Activated naive CD4-positive, alpha-beta T cell treated with anti-CD3 and anti-CD28 coated beads, Interleukin-2, amount 10 ng/mL, durations not matched to agents 7 days and 5 days (primary cell): Measurements from ENCODE around the gene PBX1.
A peak's percentile ranks its signal among the peaks of the same experiment; 100 is the strongest.
"Not testable (repeated sequence)": the region's sequence is repeated elsewhere in the genome, so short reads cannot be mapped to it uniquely, and the experiment has no call there.

ENCODE experiments used
- CTCF ChIA-PET: fragments of 350-600 bp; sonication (Branson Sonifier 250); formaldehyde crosslinking; loops from one replicate; lab custom pipeline; 2021; ENCODE audit warnings: antibody characterized with exemption; lab: Charles Lee
- DNase-seq: peaks from one replicate; pipeline ENCODE4 v3.0.0-alpha.2; 2020
- H3K27ac Mint-ChIP-seq: one replicate; pipeline ENCODE4 v1.8.0; 2021; ENCODE audit warnings: mild to moderate bottlenecking, moderate library complexity, mixed read lengths
- H3K27me3 Mint-ChIP-seq: one replicate; pipeline ENCODE4 v1.8.0; 2021; ENCODE audit warnings: mild to moderate bottlenecking, mixed read lengths
- H3K36me3 Mint-ChIP-seq: one replicate; pipeline ENCODE4 v1.8.0; 2021; ENCODE audit warnings: mixed read lengths
- H3K4me1 Mint-ChIP-seq: one replicate; pipeline ENCODE4 v1.8.0; 2021; ENCODE audit warnings: mixed read lengths
- H3K4me3 Mint-ChIP-seq: one replicate; pipeline ENCODE4 v1.8.0; 2021; ENCODE audit warnings: mild to moderate bottlenecking, moderate library complexity, mixed read lengths
- H3K9me3 Mint-ChIP-seq: one replicate; pipeline ENCODE4 v1.8.0; 2021; ENCODE audit warnings: mixed read lengths

PBX1 gene

GRCh38 chr1:164558461-164559341 lies at the start of gene PBX1:
PBX1 (plus strand) TSS chr1:164559184.
- DNase-seq, result peak; percentile 81
- Mint-ChIP-seq H3K27me3 (peaks cover 33% of the 10 kb centered on the region), H3K4me3 (peak within 1 kb of the TSS; percentile 51), H3K36me3 (no peaks in the 10 kb centered on the region), H3K9me3 (peaks cover 1% of the 10 kb centered on the region), H3K27ac (no peak within 1 kb of the TSS), H3K4me1 (peaks cover 8% of the 10 kb centered on the region)
- CTCF ChIA-PET, result no interaction called here

DNA sequence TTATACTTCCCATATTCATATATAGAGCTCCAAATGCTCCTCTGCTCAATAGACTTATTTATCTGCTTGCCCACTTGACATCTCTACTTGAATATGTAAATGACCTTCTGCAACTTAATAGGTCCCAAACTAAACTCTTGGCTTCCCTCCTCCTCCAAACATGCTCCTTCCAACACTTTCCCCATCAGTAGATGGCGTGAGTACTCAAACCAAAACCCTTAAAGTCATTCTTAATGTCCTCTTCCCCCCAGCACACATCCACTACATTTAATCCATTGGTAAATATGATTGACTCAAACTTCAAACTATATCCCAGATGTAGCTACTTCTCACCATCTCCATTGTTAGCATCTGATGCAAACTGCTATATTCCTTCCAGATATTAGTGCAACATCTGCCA lies 48.5 kb upstream of the PBX1 start:
- no peaks in the 10 kb centered on the region for H3K4me1 Mint-ChIP-seq
- peaks cover 5% of the 10 kb centered on the region for H3K9me3 Mint-ChIP-seq
- no peaks in the 10 kb centered on the region for H3K36me3 Mint-ChIP-seq
- H3K27me3 Mint-ChIP-seq, result no peaks in the 10 kb centered on the region
- H3K27ac Mint-ChIP-seq, result no peak overlapping the region
- no peak overlapping the region for H3K4me3 Mint-ChIP-seq
- CTCF ChIA-PET, result no interaction called here
- DNase-seq, result no peak

DNA sequence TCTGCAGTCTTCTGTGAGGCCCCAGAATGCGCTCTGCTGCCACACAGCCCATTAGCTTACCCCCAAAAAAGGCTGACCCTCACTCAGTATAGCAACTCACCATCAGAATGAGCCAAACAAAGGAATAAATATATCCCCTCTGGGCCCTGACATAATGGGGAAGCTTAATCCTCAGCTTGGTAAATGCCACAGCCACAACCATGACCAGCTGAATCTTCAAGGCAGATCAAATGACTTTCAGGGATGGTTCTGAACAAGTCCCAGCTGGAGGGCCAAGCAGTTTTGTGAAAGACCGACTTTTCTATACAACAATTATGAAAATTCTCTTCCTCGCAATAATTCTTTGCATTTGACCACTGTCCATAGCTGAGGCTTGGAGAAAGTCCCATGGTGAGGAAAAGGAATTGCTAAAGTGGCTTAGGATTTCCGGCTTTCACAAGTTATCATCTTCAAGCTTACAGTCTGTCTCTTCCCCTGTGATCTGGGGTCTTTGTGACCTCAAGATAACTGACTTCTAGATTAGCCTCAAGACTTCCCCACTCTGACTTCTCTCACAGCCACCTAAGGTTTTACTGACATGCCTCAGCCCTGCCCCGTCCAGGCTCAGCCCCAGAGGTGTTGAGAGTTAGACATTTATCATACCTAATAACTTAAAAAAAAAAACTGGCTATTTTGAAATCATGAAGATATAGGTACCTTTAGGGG lies 47.8 kb upstream of the PBX1 start:
- H3K27ac Mint-ChIP-seq, result no peak overlapping the region
- peaks cover 2% of the 10 kb centered on the region for H3K9me3 Mint-ChIP-seq
- no peak for DNase-seq
- no peaks in the 10 kb centered on the region for H3K36me3 Mint-ChIP-seq
- H3K4me1 Mint-ChIP-seq, result no peaks in the 10 kb centered on the region
- CTCF ChIA-PET, result no interaction called here
- H3K27me3 Mint-ChIP-seq, result no peaks in the 10 kb centered on the region
- no peak overlapping the region for H3K4me3 Mint-ChIP-seq

DNA sequence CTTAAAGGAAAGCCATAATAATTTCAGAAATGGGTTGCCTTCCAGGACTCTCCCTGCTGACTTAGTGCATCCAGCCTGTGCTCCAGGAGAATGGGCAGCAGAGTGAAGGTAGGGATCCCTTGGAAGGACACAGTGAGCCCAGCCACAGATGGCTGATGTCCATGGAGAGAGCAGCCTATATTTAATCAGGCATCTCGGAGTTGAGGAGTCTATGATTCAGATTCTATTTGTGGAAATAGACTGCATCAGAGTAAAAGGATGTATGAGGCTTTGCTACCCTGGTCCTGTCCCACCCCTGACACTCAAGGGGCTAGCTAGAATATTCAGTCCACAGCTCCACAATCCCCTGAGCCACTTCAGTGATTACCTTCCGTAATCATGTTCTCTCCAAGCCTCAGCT lies 43.8 kb upstream of the PBX1 start:
- H3K9me3 Mint-ChIP-seq, result peaks cover 2% of the 10 kb centered on the region
- CTCF ChIA-PET, result no interaction called here
- no peaks in the 10 kb centered on the region for H3K4me1 Mint-ChIP-seq
- H3K4me3 Mint-ChIP-seq, result no peak overlapping the region
- DNase-seq, result no peak
- H3K27me3 Mint-ChIP-seq, result no peaks in the 10 kb centered on the region
- no peaks in the 10 kb centered on the region for H3K36me3 Mint-ChIP-seq
- no peak overlapping the region for H3K27ac Mint-ChIP-seq

- Mint-ChIP-seq H3K4me3 (no peak overlapping the region), H3K36me3 (no peaks in the 10 kb centered on the region)
- DNase-seq, result no peak
Measured at GRCh38 chr1:164515711-164516331, 43.2 kb upstream of the PBX1 start.

DNA sequence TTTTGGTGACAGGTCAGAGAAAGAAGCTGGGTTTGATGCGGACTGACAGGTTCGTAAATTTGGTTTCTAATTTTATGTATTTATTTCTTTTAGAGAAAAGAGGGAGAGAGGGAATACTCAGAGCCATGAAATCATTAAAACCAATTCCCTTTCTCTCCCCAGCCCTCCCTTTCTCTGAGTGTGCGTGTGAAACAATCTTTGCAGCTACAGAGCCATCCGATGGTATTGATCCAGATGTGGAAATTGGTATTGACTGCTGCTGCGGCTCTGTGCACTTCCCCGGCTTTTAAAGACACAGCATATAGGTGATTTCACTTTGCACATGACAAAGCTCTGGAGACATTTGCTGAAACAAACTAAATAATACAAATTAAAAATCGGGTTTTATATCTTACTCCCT lies 42.4 kb upstream of the PBX1 start:
- Mint-ChIP-seq H3K36me3 (no peaks in the 10 kb centered on the region), H3K27me3 (no peaks in the 10 kb centered on the region), H3K4me3 (no peak overlapping the region), H3K27ac (no peak overlapping the region), H3K4me1 (no peaks in the 10 kb centered on the region), H3K9me3 (peaks cover 2% of the 10 kb centered on the region)
- CTCF ChIA-PET, result no interaction called here
- DNase-seq, result no peak

More at GRCh38 chr1:164515711-164516331, 43.2 kb upstream of the PBX1 start:
- CTCF ChIA-PET, result no interaction called here
- peaks cover 2% of the 10 kb centered on the region for H3K9me3 Mint-ChIP-seq
- H3K27me3 Mint-ChIP-seq, result no peaks in the 10 kb centered on the region
- no peaks in the 10 kb centered on the region for H3K4me1 Mint-ChIP-seq
- no peak overlapping the region for H3K27ac Mint-ChIP-seq

DNA sequence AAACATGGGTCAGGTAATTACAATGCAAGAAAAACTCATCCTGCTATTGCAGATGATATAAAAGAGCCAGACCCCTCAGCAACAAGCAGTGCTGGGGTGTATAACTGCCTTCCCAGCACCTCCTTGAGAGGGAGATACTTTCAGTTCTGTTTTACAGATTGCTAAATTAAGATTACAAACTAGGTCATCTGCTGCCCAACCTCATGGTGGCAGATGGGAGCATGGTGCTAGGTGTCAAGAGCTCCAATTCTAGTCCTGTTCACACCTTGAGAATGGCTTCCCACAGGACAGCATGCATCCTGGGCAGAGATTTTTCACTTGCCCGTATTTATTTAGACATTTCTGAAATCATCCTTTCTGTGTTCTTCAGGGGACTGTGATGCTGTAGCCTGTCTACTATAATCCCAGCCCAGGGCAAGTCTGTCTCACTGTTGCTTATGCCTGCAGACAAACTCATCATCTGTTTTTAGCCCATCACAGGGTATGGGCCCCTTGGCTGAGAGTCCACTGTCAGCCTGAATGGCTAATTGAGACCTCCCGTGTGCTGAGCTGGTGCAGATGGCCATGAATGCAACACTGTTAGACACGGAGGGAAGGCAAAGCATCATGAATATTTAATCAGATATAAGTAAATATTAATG lies 40.2 kb upstream of the PBX1 start:
- Mint-ChIP-seq H3K27ac (no peak overlapping the region), H3K27me3 (no peaks in the 10 kb centered on the region), H3K36me3 (no peaks in the 10 kb centered on the region), H3K9me3 (peaks cover 2% of the 10 kb centered on the region), H3K4me1 (no peaks in the 10 kb centered on the region), H3K4me3 (no peak overlapping the region)
- CTCF ChIA-PET, result no interaction called here
- DNase-seq, result no peak

DNA sequence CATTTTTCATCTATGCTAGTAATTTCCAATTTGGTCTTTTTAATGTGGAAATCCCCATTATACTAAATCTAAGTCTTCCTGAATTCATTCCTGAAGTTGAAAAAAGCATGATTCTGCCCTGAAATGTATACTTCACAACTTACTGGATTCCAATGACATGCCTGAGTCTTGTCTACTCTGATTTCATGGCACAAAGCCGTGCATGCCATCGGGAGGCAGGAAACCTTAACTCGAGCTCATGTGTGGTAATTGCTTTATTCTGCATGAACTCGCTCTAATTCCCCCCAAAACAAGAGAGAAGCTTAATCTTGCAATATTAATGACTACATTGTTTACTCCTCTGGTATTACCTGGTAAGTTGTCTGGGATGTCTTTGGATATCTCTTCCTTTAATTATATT lies 39.6 kb upstream of the PBX1 start:
- CTCF ChIA-PET, result no interaction called here
- no peak for DNase-seq
- Mint-ChIP-seq H3K27me3 (no peaks in the 10 kb centered on the region), H3K4me3 (no peak overlapping the region), H3K36me3 (no peaks in the 10 kb centered on the region), H3K9me3 (peaks cover 2% of the 10 kb centered on the region), H3K4me1 (no peaks in the 10 kb centered on the region), H3K27ac (no peak overlapping the region)

DNA sequence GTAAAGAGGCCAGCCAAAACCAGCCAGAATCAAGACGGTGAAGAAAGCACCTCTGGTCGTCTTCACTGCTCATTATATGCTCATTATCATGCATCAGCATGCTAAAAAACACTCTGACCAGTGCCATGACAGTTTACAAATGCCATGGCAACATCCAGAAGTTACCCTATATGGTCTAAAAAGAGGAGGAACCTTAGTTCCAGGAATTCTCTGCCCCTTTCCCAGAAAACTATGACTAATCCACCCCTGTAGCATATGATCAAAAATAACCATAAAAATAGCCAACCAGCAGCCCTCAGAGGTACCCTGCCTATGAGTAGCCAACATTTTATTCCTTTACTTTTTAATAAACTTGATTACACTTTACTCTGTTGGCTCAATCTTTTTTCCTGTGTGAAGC lies 34.2 kb upstream of the PBX1 start:
- Mint-ChIP-seq H3K4me3 (no peak overlapping the region), H3K9me3 (peaks cover 19% of the 10 kb centered on the region), H3K36me3 (no peaks in the 10 kb centered on the region), H3K4me1 (no peaks in the 10 kb centered on the region), H3K27me3 (no peaks in the 10 kb centered on the region), H3K27ac (no peak overlapping the region)
- no peak for DNase-seq
- CTCF ChIA-PET, result no interaction called here

DNA sequence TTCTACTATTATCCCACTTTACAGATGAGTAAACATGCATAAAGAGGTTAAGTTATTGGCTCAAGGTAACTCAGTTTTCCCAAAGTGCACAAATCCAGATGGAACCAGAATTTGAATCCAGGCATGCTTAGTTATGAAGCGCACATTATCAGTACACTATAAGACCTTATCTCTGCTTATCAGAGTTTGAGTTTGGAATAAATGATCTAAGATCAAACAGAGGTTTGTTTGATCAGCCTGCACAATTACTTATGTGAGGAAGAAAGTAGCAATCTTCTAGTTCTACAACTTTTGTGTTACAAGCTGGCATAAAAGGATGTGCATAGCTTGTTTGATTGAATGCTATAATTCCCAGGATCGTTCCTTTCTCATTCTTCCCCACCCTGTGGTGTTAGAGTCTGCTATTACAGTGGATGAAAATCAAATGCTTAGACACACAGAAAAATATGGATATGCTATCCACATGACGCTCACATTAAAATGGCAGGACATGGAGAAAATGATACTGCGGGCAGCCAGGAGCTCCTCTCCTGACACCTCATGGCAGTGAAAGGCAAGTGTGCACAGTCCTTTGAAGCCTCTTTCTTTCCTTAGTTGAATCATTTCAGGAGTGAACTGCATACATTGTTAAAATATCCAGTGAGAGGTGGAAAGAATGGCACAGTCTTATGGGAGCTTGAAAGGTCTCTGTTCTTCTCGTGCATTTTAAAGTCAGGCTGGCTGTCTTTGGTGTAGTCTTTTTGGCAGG lies 23.9 kb upstream of the PBX1 start:
- H3K9me3 Mint-ChIP-seq, result peaks cover 2% of the 10 kb centered on the region
- H3K27ac Mint-ChIP-seq, result no peak overlapping the region
- DNase-seq, result no peak
- CTCF ChIA-PET, result interaction anchor here (0.6 kb wide), 1 partner anchor 827 kb away, joined by 4 read pairs; no protein-coding TSS in a partner anchor
- H3K36me3 Mint-ChIP-seq, result no peaks in the 10 kb centered on the region
- H3K4me3 Mint-ChIP-seq, result no peak overlapping the region
- no peaks in the 10 kb centered on the region for H3K4me1 Mint-ChIP-seq
- no peaks in the 10 kb centered on the region for H3K27me3 Mint-ChIP-seq

GRCh38 chr1:164552463-164552988 lies 6.5 kb upstream of the PBX1 start:
- H3K27me3 Mint-ChIP-seq, DNase-seq, H3K4me1 Mint-ChIP-seq, CTCF ChIA-PET, H3K36me3 Mint-ChIP-seq, H3K27ac Mint-ChIP-seq, H3K4me3 Mint-ChIP-seq: not testable (repeated sequence)
- H3K9me3 Mint-ChIP-seq, result peaks cover 24% of the 10 kb centered on the region

GRCh38 chr1:164557270-164557669 lies 1.7 kb upstream of the PBX1 start:
- H3K9me3 Mint-ChIP-seq, result peaks cover 14% of the 10 kb centered on the region
- no peak overlapping the region for H3K4me3 Mint-ChIP-seq
- DNase-seq, result no peak
- no peaks in the 10 kb centered on the region for H3K36me3 Mint-ChIP-seq
- peaks cover 33% of the 10 kb centered on the region for H3K27me3 Mint-ChIP-seq
- H3K4me1 Mint-ChIP-seq, result peaks cover 8% of the 10 kb centered on the region
- CTCF ChIA-PET, result no interaction called here
- H3K27ac Mint-ChIP-seq, result no peak overlapping the region

DNA sequence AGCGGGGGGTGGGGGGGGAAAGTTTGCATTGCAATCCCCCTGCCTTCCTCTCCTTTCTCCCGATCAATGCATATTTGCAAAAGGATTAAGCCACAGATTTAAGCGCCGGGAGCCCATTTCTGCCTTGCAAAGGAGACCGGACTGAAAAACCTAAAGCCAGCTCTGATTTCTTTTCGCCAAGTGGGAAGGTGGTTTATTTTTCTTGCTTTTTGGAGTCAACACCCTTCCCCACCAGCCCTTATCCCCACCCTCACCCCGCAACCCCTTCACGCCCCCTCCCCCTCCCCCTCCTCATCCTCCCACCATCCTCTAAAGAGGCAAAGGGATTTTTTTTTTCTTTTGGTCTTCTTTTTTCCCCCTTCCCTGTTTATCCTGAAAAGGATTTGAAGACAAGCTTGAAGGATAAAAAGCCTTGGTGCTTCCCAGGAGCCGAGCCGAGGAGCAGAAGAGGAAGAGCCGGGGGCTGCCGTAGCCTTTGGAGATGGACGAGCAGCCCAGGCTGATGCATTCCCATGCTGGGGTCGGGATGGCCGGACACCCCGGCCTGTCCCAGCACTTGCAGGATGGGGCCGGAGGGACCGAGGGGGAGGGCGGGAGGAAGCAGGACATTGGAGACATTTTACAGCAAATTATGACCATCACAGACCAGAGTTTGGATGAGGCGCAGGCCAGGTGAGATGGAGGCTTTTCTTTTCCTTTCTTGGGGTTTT lies 513 bp downstream of the PBX1 start:
- no peaks in the 10 kb centered on the region for H3K9me3 Mint-ChIP-seq
- H3K36me3 Mint-ChIP-seq, result no peaks in the 10 kb centered on the region
- CTCF ChIA-PET, result no interaction called here
- no peak for DNase-seq
- H3K4me3 Mint-ChIP-seq, result peak overlapping the region; percentile 51
- no peak overlapping the region for H3K27ac Mint-ChIP-seq
- H3K4me1 Mint-ChIP-seq, result peaks cover 8% of the 10 kb centered on the region
- H3K27me3 Mint-ChIP-seq, result peaks cover 33% of the 10 kb centered on the region
